Measurements from ENCODE around the gene MATN3.

MATN3 gene

GRCh38 chr2:19993731-19994130, 18.7 kb downstream of the MATN3 start:
- no peak for DNase-seq

- no peak for DNase-seq
Observed at GRCh38 chr2:19991895-19992294, 20.6 kb downstream of the MATN3 start.

- no peak for DNase-seq
Observed at GRCh38 chr2:19990416-19990728, 22.1 kb downstream of the MATN3 start.

GRCh38 chr2:19989667-19990415, 22.6 kb downstream of the MATN3 start, which contains the start of gene WDR35:
WDR35 (minus strand) TSS chr2:19990105; CDS start chr2:19990015, 90 bp downstream.
- DNase-seq: peak; percentile 91

- DNase-seq: no peak
Observed at GRCh38 chr2:19989342-19989666, 23.2 kb downstream of the MATN3 start.

- no peak for DNase-seq
Observed at GRCh38 chr2:19988600-19988999, 23.9 kb downstream of the MATN3 start.

GRCh38 chr2:19987936-19988335, 24.5 kb downstream of the MATN3 start:
- DNase-seq: no peak

- DNase-seq: no peak
Observed at GRCh38 chr2:19982268-19982667, 30.2 kb downstream of the MATN3 start.

GRCh38 chr2:19979932-19980331, 32.5 kb downstream of the MATN3 start:
- DNase-seq: no peak

GRCh38 chr2:19973466-19973865, 39.0 kb downstream of the MATN3 start:
- DNase-seq: no peak

- peak; percentile 38 for DNase-seq
Observed at GRCh38 chr2:19971691-19972090, 40.8 kb downstream of the MATN3 start.

GRCh38 chr2:19963386-19963785, 49.1 kb downstream of the MATN3 start:
- no peak for DNase-seq

GRCh38 chr2:19955544-19956422, 56.7 kb downstream of the MATN3 start:
- DNase-seq: peak; percentile 60

GRCh38 chr2:19949071-19949470, 63.4 kb downstream of the MATN3 start:
- DNase-seq: no peak

- DNase-seq: no peak
Observed at GRCh38 chr2:19947184-19947940, 65.1 kb downstream of the MATN3 start.

- DNase-seq: no peak
Observed at GRCh38 chr2:19944205-19944845, 68.1 kb downstream of the MATN3 start.

GRCh38 chr2:19943189-19943588, 69.3 kb downstream of the MATN3 start:
- no peak for DNase-seq

- DNase-seq: no peak
Observed at GRCh38 chr2:19942199-19942598, 70.3 kb downstream of the MATN3 start.
